ENCODE results near the gene SLC25A42.

Gene SLC25A42

DNA sequence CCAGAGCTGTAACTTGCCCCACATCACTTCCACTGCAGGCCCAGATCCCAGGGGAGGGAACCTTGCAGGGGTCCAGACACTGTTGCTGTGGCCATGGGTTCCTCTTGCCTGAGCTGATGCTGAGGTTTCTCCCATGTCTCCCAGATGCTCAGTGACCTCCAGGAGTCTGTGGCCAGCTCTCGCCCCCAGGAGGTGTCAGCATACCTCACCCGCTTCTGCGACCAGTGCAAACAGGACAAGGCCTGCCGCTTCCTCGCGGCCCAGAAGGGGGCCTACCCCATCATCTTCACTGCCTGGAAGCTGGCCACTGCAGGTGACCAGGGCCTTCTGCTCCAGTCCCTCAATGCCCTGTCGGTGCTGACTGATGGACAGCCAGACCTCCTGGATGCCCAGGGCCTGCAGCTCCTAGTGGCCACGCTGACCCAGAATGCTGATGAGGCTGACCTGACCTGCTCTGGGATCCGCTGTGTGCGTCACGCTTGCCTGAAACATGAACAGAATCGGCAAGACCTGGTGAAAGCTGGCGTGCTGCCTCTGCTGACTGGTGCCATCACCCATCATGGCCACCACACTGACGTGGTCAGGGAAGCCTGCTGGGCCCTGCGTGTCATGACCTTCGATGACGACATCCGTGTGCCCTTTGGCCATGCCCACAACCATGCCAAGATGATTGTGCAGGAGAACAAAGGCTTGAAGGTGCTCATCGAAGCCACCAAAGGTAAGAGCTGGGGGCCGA is 12.1 kb upstream of the SLC25A42 start:
- no peak for DNase-seq

GRCh38 chr19:19052921-19053320 is 10.9 kb upstream of the SLC25A42 start:
- DNase-seq = no peak

DNA sequence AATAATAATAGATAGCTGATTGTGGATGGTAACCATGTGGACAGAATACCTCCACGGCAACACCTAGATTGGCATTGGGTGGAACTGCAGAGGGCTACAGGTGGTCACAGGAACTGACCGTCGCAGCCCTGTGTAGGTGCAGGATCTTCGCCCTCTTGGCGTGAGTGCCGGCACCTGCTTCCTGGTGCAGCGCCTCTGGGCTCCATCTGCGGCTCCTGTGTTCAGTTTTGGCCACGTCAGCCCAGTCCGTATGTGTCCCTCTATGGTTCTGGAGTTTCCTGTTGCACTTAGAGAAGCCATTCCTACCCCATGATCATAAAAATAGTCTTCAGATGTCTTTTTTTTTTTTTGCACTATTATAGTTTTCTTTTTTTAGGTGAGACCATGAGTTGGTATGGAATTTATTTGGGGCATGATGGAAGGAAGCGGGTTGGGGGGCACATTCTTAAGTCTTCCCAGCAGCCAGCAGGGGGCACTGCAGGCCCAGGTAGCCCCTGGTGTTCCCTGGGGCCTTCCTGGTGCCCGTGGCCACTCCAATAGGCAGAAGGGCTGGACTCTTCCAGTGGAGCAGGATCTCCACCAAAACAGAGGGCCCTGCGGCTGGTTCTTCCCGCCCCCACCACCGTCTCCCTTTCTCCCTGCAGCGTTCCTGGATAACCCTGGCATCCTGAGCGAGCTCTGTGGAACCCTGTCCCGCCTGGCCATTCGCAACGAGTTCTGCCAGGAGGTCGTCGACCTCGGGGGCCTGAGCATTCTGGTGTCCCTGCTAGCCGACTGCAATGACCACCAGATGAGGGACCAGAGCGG is 10.1 kb upstream of the SLC25A42 start:
- peak; percentile 35 for DNase-seq

DNA sequence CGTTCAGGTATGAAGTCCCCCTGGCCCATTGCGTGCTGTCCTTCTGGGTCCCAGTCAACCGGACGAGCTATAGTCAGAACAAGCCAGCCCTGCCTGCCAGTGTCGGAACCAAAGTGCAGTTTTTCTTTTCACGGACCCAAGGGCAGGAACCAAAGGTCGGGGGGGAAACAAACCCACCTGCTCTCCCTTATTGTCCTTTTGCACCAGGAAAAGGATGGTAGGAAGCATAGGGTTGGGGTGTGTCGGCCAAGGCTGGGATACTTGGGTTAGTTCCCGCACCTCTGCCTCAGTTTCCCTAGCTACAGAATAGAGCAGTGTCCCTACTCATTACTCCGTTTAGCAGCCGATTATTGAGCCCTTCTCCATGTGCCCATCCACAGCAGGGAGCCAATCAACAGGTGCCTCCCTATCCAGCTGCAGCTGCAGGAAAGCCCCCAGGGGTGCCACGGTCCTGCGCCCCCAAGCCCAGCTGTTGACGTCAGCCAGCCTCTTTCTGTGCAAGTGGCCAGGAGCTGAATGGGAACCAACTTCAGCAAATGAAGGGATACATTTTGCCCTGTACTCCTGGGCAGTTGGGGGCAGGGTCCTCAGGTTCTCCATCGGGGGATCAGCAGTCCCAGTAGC is 9.4 kb upstream of the SLC25A42 start:
- no peak for DNase-seq

DNA sequence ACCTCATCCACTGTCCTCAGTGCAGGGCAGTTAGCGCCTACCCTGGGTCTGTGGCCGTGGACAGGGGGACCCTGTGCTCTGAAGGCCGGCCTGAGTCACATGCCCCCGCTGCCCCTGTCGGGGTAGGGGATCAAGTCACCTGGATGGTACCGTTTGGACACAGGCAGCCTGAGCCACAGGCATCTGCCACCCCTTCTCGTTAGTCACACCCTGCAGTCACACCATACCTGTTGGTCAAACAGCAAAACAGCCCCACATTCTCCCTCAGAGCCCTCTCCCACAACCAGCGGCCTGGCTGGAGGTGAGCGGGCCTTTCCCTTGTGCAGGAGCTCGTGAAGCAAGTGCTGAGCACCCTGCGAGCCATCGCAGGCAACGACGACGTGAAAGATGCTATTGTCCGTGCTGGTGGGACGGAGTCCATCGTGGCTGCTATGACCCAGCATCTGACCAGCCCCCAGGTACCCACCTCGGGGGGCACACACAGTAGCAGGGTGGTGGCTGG is 8.8 kb upstream of the SLC25A42 start:
- no peak for DNase-seq

GRCh38 chr19:19055701-19056100 is 8.1 kb upstream of the SLC25A42 start:
- no peak for DNase-seq

DNA sequence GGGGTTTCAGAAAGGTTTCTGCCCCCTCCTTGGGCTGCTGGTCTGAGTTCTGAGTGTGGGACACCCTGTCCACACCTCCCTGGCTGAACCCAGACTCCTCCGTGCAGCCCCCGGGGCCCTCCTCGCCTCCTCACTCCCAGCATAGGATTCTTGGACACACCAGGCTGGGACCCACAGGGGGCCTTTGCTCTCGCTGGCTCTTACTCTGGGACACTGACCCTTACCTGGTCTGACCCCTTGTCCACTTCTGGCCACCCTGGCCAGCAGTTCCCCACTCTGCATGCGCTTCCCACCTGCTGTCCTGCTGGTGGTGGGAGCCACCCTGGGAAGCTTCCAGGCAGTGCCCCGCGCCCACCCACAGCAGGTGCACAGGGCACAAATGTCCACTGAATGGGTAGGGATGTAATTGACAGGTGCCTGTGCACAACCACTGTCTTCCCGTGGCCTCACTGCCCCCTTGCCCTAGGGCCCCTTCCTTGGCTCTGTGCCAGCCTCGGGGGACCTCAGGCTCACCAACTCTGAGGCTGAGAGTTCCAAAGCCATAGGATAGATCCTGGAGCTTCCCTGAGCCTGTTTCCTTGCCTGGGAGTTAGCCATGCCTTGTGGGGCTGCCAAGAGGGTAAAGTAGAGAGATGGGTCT is 7.0 kb upstream of the SLC25A42 start:
- DNase-seq = no peak

GRCh38 chr19:19057317-19057716 is 6.5 kb upstream of the SLC25A42 start:
- DNase-seq = no peak

- no peak for DNase-seq
Observed at GRCh38 chr19:19057720-19058119, 6.1 kb upstream of the SLC25A42 start.

GRCh38 chr19:19059018-19059836 is 4.6 kb upstream of the SLC25A42 start:
- DNase-seq = no peak

- DNase-seq = no peak
Observed at GRCh38 chr19:19059837-19060611, 3.8 kb upstream of the SLC25A42 start.

DNA sequence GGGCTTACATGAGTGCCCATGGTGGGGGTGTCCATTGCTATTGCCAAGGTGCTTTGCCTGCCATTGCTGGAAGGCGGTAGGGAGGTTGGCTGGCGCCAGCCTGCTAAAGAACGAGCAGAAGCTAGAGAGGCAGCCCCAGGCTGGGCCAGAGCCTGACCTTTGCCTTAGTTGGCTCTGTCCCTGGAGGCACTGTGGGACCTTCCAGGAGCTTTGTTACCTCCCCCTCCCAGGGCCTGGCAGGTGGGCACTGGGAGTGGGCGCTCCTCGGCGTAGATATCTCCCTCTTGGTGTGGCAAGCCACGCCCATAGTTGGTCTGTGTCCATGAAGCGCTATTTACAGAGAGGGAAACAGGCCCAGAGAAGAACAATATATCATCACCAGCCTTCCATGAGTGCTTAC is 2.3 kb upstream of the SLC25A42 start:
- no peak for DNase-seq

DNA sequence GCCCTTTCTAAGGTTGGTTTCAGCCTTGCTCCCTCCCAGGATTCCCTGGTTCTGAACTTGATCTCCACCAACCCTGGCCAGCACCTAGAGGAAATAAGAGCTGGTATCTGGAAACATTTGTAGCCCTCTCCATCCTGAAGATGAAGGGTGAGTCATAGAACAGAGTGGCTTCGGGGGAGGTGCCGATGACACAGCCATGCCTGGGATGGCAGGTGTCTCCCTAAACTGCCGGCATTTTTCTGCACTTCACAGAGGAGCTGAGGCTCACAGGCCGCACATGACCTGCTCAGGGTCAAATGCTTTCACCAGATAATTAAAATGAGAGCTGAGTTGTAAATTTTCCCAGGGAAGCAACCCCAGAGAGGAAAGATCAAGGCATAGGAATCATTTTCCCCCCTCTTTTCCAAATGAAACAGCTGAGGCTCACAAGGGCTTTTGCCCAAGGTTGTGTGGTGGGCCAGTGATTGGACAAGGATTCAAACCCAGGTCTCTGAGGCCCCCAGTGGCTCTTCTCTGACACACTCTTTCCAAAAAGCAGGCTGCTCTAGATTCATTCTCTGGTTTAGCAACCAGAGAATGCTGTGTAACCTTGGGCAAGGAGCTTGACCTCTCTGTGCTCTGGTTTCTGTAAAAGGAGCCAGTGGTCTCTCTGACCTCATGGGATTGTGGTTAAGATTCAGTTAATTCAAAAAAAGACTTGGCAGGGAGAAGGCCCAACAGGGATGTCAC is 1.2 kb upstream of the SLC25A42 start:
- peak; percentile 50 for DNase-seq

GRCh38 chr19:19064098-19064722 is 416 bp downstream of the SLC25A42 start:
- DNase-seq = no peak

DNA sequence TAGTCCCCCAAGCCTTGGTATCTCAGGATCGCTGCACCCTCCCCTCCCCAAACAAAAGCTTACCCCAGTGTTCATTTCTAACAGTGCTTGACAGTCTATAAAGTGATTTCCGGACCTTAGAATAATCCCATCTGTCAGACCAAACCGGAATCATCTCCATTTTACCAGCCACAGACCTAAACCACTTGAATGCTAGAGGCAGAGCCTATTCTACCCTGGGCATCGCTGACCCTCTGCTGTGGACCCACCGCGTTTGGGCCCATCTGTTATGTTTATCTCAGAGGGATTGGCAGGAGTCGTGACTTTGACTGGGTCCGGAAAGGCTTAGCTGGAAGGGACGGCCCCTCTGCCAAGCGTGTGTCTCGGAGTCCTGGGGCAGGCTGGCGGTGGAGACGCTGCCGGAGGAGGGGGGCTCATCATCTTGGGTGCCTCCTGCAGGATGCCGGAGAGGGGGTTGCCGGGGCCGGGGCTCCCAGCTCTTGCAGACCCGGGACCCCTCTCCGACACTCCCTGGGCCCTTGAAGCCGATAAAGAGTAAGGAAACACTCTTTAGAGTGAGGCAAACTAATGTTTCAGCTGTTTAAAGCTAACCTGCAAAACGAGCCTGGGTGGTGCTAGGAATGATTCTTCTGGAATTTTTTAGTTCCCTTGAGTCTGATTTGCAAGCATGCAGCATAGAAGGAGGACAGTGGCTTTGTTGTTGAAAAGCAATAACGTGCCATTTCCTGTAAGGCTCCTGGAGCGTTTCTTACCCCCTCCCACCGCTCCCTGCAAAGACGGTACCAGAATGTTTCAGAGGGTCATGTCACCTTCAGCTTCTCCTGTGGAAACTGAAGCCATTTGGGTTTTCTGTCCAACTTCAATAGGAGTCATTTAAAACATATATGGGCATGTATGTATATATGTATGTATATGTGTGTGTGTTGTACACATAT is 1.3 kb downstream of the SLC25A42 start:
- DNase-seq = no peak

GRCh38 chr19:19067276-19068072 is 3.7 kb downstream of the SLC25A42 start:
- no peak for DNase-seq

DNA sequence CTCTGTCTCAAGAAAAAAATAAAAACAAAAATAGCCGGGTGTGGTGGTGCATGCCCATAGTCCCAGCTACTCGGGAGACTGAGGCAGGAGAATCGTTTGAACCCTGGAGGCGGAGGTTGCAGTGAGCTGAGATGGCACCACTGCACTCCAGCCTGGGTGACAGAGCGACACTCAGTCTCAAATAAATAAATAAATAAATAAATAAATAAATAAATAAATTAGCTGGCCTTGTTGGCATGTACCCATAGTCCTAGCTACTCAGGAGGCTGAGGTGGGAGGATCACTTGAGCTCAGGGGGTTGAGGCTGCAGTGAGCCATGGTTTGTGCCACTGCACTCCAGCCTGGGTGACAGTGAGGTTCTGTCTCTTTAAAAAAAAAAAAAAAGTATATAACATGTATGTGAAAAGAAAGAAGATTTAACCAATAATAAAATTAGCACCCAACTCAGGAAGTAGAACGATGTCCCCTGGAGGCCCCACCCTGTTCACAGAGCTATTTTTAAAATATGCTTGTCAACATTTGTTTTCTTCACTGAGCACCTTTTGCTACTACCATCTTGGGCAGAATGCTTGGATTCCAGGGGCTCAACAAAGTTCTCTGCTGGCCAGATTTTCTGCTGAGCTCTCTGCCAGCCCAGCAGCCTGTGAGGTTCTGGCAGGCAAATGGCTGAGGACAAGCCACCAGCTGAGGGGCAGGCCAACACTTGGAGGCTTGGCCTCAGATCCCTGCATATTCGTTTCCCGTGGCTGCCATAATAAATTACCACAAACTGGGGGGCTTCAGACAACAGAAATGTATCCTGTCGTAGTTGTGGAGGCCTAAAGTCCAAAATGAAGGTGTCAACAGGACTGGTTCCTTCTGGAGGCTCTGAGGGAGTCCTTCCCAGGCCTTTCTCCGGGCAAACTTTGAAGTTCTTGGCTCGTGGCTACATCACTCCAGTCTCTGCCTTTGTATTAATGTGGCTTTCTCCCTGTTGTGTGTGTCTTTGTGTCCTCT is 5.2 kb downstream of the SLC25A42 start:
- no peak for DNase-seq
